Stimulated activated CD8-positive, alpha-beta memory T cell treated with anti-CD3 and anti-CD28 coated beads, Interleukin-15, amount 100 ng/mL, for 4 hours (primary cell): ENCODE data around the gene PRSS57.

Experiments used
- DNase-seq, 2 donors: peaks; one replicate each; pipeline ENCODE4 v3.0.0-alpha.2; 2020; ENCODE audit warnings: low read depth in 2 of 2

PRSS57 gene

DNA sequence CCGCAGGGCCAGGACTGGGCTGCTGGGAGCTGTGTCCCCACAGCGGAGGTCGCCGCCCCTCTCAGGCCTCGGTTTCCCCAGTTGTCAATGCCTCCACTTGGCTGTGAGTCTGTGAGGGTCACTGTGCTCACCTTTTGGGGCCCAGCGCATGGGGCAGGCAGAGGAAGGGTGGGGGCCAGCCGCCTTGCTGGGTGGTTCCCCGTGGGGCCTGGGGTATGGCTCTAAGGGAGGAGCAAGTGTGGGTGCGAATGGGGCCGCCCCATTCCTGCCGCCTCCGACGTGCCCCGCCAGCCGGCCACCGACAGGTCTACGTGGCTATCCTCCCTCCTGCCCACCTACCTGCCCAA, 56.4 kb downstream of the PRSS57 start:
- no peak for DNase-seq
